Myocyte (in vitro differentiated cells): ENCODE results near the gene RBM23. TPM values are rescaled to one million over a fixed set of nuclear protein-coding genes. Genes with fewer than 3 reads are reported as not detected.
"Not testable (repeated sequence)": the region's sequence is repeated elsewhere in the genome, so short reads cannot be mapped to it uniquely, and the experiment has no call there.

ENCODE experiments used
- DNase-seq: peaks from one replicate; pipeline ENCODE4 v3.0.0-alpha.2; 2012; ENCODE audit warnings: low read depth
- total RNA-seq: library from RNA; depleted of rRNA; stranded (reverse); fragments of >200 nt; gene quantifications from 2 replicates; pipeline ENCODE4 v1.2.3, GENCODE V29; 2014

The RBM23 gene
- total RNA-seq, 1 donor from 2014 or later = 74.9 TPM

DNA sequence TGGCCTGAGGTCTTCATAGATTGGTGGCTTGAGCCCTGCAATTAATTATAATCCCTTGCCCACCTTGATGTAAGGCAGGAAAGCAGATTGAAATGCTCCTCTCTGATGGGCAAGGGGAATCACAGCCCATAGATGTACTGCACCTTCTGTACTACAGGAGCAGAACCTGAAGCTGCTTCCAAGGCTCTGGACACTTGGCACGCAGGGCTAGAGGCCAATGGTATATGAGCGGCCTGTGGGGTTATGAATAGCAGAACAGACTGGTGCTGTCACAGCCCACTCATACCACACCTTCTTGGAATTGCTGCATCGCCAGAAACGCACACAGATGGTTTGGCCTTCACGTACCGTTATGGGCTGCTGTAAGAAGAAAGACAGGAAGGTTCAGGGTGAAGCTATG lies 1.7 kb upstream of the RBM23 start:
- no peak for DNase-seq

DNA sequence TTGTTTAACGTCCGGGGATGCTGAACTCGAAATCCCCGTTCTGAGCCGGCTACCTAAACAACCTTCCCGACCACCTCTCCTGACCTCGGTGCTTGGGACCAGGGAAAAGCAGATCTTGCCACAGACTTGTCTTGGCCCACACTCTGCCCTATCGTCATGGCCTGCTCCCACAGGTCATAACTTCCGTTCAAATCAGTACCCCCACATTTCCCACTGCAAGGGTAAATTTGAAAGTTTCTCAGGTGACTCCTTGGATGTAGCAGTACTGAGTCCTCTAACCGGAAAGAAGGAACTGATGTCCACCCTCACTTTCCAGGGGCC lies 612 bp upstream of the RBM23 start:
- DNase-seq = no peak

DNA sequence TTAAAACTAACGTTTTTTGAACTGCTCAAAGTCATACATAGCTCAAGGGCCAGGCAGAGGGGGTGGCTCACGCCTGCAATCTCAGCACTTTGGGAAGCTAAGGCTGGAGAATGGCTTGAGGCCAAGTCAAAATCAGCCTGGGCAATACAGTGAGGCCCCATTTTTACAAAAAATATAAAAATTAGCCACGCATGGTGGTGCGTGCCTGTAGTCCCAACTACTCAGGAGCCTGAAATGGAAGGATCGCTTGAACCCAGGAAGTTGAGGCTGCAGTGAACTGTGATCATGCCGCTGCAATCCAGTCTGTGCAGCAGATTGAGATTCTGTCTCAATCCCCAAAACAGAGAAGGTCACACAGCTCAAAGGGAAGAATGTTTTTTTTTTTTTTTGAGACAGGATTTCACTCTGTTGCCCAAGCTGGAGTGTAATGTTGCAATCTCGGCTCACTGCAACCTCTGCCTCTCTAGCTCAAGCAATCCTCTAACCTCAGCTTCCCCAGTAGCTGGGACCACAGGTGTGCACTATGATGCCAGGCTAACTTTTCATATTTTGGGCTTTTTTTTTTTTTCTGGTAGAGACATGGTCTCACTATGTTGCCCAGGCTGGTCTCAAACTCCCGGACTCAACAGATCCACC lies 2.9 kb downstream of the RBM23 start:
- no peak for DNase-seq

DNA sequence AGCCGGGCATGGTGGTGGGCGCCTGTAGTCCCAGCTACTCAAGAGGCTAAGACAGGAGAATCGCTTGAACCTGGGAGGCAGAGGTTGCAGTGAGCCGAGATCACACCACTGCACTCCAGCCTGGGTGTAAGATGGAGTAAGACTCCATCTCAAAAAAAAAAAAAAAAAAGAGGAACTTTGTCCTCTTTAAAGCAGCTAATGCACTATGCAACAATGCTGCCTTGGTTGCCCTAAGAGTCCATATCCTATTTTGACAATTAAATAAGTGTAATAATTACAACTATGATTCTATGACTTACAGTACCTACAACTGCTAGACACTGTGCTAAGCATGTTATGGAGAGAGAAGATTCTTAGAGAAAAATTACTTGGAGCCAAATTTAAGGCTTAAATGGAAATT lies 4.1 kb downstream of the RBM23 start:
- not testable (repeated sequence) for DNase-seq

DNA sequence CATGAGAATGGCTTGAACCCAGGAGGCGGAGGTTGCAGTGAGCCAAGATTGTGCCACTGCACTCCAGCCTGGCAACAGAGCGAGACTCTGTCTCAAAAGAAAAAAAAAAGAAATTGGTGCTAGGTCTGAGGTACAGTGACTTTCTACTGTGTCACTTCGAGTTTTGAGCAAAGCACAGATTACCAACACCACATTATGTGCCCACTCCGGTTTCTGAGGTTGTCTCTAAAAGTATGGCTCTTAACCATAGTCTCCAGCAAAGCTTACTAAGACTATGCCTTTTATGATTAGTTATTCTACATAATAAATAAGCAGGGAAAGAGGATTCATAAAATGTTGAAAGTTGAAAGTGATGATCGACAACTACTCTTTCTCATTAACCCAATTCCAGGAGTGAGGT lies 8.0 kb downstream of the RBM23 start:
- no peak for DNase-seq

DNA sequence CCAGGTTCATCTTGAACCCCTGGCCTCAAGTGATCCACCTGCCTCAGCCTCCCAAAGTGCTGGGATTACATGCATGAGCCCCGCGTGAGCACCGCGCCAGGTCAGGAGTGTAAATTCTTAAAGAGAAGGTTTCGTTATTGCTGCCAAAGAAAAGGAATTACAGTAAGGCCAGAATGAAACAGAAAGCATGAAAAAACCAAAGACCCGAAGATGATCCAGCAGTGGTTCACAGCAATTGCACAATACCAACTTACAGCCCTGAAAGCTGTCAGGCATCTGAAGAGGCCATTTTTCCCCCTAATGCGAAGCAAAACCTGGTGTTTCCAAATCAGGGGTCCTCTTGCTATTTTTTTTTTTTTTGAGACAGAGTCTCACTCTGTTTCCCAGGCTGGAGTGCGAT lies 10.3 kb downstream of the RBM23 start:
- DNase-seq = no peak

DNA sequence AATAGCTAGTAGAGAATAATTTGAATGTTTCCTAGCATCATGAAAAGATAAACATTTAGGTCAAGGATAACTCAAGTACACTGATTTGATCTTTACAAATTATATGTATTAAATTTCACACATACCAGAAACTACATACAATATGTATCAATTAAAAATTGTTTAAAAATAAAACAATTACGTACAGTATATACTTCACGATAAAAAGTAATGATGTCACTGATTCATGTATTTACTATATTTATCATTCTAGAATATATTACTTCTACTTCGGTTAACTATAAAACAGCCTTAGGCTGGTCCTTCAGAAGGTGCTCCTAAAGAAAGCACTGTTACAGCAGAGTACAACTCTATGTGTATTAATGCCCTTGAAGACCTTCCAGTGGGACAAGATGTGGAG lies 11.5 kb downstream of the RBM23 start:
- DNase-seq = no peak

DNA sequence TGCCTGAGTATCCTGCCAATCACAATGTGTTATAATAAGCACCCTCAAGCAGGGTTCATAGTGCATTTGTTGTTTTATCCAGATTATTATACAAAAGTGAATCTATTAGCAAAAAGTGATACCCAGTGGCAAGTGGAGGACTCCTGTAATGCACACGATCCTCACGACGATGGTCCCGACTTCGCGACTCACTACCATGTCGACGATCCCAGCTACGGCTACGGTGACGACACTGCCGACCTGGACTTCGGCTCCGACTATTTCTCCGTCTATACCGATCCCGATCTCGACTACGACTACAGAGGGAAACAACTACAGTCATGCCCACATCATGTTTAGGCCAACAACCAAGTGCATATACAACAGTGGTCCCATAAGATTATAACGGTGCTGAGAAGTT lies 12.9 kb downstream of the RBM23 start:
- no peak for DNase-seq

DNA sequence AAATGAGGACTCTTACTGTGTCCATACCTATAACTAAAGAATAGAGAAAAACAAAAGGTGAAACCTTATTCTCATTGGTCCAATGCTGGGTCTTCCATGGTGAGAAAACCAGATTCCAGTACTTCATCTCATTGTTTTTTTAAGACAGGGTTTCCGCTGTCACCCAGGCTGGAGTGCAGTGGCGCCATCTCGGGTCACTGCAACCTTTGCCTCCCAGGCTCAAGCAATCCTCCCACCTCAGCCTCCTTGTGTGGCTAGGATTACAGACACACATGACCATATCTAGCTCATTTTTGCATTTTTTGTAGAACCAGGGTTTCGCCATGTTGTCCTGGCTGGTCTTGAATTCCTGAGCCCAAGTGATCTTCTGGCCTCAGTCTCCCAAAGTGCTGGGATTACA lies 13.3 kb downstream of the RBM23 start:
- DNase-seq = no peak

DNA sequence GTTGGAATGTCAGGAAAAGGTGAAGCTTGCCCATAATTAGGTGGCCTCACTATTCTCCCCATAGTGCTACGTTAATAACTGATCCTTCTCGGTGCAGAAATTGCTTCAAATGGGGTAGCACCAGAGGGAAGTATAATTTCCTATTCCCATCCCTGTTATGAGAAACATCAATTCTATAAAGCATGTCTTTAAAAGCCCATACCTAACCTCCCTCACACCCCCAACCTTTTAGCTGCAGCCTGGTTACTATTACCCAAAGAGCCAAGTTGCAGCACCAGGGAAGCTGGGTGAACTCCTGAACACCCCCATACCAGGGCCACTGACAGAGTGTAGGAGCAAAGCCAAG lies 15.2 kb downstream of the RBM23 start:
- no peak for DNase-seq

DNA sequence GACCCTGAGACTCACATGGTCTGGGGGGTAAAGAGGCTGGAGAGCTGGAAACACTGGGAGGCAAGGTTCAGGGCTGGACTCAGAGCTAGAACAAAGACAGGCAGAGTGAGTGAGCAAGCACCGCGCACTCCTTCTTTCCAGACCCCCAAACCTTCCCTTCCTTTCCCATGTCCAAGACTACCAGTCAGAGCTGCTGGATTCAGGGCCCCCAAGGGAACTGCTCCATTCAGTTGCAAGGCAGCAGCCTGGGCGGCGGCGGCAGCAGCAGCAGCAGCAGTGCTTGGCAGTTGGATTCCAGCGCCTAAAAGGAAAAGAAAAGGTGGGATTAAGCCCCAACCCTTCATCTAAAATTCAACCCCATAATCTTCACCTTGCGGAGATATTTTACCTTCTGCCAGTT lies 17.1 kb downstream of the RBM23 start:
- no peak for DNase-seq

DNA sequence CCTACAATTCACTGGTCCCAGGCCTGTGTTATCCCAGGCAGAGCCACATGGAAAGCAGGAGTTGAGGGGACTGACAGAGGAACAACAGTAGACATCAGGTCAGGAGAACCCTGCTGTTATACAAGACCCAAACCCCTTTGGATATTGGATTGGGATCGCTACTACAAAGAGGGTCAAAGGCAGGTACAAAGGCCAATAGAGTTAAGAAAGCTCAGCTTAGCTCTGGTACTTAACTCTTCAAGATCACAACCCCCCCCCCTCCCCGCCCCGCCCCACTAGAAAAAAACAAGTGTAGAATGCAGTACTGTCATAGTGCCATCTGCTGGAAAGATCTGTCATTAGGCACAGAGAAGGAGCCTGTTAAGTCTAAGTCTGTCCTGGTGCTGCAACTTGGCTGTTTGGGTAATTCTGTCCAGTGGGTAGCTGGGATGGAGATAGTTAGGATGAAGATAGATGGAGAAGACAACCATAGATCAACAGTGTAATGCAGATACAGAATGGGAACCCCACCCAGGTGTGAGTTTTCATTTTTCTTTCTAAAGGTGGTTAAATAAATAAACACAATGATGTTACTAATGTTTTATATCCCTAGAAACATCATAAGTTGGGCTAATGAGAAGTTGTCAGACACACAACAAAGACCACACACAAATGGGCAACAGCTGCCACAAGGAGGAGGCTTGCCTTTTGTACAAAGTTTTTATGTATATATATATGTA lies 18.7 kb downstream of the RBM23 start:
- DNase-seq = peak; percentile 83

DNA sequence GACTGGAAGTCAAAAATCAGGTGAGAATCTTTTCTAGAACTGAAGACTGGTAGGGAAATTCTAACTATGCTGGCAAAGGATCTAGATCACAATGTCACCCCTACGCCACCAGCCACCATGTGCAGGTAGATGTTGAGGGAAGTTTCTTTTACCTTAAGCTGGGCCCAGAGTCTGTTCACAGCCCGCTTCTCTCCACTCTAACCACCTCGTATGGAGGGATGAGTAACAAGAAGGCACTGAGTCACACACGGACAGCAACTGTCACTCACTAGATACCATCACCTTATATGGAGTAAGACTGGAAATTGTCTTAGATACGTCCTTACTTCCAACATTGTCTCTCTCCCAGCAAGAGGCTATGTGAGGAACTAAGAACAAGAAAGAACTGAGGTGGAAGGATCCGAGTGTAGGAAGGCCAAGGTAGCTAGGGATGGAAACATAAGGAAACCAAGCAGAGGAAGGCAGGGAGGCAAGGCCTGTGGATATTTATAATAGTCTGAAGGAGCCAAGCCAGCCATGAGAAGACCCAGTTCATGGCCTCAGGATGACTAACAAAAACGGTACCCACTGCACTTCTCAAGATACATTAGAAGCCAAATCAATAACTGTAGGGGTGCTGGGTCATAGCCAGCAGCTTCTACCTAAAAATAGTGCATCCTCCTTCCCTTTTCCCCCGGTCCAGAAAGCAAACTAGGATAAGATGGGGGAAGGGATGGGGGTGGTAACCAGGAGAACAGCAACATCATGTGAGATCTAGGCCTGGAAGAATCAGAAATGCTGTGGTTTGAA lies 20.5 kb downstream of the RBM23 start:
- peak; percentile 79 for DNase-seq

DNA sequence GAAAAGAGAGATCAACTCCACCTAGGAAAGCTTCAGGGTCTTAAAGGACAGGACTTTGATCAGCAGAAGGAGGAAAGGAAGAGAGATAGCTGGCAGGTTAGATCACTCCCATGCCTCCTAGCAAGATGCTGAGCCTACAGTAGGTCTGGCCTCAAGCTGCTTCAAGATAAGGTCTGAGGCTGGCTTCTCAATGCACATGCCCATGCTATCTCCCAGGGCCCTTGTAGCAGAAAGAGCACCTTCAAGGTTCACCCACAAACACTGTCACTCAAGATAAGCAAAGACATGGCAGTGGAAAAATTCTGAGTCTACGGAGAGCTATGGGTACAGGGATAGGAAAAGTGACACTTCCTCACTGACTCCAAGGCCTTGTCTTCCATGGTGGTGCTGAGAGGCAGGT lies 21.6 kb downstream of the RBM23 start:
- DNase-seq = no peak

DNA sequence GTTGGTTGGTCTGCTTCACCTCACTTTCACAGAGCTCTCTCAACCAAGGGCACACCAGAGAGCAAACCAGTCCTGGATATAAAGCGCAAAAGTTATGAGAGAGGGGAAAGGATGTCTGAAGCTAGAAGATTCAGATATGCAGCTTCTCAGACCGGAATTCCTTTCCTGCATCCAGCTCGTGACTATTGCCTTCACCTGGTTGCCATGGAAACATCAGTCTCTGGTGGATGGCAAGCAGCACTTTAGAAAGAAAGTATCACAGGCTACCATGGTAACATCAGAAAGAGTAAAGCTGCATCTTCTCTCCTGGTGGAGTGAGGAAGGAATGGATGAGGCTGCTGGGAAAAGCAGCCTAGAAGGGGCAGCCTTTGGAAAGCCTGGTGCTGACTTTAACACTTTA lies 22.2 kb downstream of the RBM23 start:
- DNase-seq = no peak

DNA sequence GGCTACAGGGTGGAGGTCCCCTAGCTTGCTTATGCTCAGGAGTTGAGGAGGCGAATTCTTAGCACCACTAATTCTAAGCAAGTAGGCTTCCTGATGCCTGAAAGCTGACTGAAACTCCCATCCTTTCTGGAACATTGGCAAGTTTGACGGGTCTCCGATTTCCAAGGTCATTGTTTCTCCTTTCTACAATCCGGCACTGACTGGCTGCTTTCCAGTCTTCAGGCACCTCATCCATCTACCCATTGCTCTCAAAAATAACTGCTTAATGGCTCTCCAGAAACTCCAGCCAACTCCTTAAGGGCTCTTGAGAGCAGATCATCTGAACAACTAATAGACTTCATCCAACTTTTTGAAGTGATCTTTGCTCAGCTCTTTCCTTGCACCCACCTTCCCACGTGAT lies 22.6 kb downstream of the RBM23 start:
- no peak for DNase-seq

DNA sequence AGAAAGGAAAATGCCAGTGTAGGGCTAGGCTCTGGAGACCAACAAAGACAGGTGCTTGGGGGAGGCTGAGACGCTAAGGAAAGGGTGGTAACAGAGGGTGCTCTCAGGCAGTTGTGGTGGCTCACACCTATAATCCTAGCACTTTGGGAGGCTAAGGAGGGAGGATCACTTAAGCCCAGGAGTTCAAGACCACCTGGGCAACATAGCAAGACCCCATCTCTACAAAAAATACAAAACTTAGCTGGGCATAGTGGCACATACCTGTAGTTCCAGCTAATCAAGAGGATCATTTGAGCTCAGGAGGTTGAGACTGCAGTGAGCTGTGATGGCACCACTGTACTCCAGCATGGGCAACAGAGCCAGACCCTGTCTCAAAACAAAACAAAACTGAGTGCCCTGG lies 23.5 kb downstream of the RBM23 start:
- DNase-seq = no peak

DNA sequence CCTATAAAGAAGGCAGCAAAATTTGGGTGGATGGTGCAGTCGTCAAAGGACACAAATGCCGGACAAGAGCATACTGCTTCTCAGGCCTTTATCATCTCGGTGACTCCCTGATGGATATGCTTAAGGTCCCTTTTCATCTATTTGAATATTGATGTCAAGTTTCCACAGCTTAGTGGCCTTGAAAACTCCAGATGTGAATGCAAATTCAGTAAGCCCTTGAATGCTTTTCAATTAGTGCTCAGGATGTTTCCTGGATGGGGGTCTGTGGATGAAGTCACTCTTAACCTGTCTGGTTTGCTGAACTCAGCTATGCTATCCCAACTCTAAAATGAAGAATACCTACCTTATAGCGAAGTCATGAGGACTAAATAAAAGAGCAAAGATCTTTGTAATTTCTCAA lies 25.2 kb downstream of the RBM23 start:
- no peak for DNase-seq

DNA sequence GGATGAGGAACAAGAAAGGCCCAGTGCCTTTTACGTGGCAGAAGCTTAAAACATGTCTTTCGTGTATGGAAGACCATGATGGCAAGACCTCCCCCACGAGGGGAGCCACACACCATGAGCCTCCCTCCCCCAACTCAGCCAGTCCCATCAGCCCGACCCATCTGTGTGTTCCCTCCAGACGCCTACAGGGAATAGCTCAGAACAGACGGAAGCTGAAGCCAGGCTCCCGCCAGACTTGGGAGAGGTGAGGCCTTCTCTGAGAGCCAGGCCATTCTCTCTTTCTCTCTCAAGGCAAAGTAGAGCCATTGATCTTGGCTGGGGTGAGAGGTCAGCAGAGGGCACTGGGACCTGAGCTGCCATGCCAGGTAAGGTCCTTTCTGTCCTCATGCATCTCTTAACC lies 26.5 kb downstream of the RBM23 start:
- DNase-seq = no peak

DNA sequence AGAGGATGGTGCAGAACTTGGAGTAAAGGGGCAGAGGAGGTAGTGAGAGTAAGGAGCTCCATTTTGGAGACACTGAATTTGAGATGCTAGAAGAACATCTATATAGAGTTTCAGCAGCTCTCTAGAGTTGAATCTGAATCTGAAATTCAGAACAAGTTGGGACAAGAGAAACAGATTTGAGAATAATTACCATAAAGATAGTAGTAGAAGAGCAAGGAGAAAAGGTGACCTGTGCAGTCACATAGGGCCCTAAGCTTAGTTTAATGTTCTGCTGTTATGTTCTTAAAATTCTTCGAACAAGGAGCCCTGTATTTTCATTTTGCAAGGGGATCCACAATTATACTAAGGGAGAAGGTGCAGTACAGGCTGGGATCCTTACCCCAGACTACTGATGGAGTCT lies 28.5 kb downstream of the RBM23 start:
- DNase-seq = no peak

DNA sequence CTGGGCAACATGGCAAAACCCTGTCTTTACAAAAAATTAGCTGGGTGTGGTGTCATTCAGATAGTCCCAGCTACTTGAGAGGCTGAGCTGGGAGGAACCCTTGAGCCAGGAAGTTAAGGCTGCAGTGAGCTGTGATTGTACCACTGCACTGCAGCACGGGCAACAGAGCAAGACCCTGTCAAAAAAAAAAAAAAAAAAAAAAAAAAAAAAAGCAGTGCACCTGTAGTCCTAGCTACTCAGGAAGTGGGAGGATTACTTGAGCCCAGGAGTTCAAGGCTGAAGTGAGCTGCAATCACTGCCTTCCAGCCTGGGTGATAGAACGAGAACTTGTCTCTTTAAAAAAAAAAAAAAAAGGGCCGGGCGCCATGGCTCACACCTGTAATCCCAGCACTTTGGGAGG lies 30.3 kb downstream of the RBM23 start:
- no peak for DNase-seq

DNA sequence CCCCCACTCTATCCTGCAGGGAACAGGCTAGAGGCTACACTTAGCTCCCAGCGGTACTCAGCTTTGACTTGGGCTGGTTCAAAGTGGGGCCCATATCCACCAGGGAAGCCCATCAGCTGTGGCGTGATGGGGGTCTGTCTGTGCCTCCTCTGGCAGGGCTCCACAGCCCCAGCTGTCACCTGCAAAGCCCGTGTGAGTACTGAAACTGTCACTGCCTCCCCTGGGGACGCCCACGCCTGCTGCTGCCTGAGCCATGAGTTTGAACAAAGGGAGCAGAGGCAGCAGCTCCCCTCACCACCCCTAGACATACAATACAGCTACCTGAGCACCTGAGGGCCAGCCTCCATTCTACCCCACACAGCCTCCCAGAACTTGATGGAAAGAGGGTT lies 31.0 kb downstream of the RBM23 start:
- DNase-seq = no peak
